ENCODE results near the gene PRAMEF20.

DNA sequence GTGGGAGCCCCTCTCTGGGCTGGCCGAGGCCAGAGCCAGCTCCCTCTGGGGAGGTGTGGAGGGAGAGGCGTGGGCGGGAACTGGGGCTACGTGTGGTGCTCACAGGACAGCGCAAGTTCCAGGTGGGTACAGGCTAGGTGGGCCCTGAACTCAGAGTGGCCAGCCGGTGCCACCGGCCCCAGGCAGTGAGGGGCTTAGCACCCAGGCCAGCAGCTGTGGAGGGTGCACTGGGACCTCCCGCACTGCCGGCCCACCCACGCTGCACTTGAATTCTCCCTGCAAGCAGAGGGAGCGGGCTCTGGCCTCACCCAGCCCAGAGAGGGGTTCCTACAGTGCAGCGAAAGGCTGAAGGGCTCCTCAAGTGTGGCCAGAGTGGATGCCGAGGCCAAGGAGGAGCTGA, 20.2 kb downstream of the PRAMEF20 start:
- TF ChIP-seq, protein P1, sequence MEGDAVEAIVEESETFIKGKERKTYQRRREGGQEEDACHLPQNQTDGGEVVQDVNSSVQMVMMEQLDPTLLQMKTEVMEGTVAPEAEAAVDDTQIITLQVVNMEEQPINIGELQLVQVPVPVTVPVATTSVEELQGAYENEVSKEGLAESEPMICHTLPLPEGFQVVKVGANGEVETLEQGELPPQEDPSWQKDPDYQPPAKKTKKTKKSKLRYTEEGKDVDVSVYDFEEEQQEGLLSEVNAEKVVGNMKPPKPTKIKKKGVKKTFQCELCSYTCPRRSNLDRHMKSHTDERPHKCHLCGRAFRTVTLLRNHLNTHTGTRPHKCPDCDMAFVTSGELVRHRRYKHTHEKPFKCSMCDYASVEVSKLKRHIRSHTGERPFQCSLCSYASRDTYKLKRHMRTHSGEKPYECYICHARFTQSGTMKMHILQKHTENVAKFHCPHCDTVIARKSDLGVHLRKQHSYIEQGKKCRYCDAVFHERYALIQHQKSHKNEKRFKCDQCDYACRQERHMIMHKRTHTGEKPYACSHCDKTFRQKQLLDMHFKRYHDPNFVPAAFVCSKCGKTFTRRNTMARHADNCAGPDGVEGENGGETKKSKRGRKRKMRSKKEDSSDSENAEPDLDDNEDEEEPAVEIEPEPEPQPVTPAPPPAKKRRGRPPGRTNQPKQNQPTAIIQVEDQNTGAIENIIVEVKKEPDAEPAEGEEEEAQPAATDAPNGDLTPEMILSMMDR (IDR thresholded peaks at IDR 0.05): no peak
- TF ChIP-seq POLR2AphosphoS5 (IDR thresholded peaks at IDR 0.05) (no peak), POLR2A (IDR thresholded peaks at IDR 0.05) (no peak), EP300 (IDR thresholded peaks at IDR 0.05) (no peak)
